Smooth muscle cell of trachea (primary cell): ENCODE data around the gene CADM1. TPM values are rescaled to one million over a fixed set of nuclear protein-coding genes. Genes with fewer than 3 reads are reported as not detected.

Experiments used
- total RNA-seq: library from RNA; depleted of rRNA; stranded (reverse); fragments of >200 nt; gene quantifications from 2 replicates; pipeline ENCODE4 v1.2.1, GENCODE V29; 2014

CADM1 gene
- total RNA-seq: 1.6 and 6.5 TPM in 2 replicates

GRCh38 chr11:115504276-115505158, at the start of gene CADM1:
CADM1 (minus strand) TSS chr11:115504415.

